Activated CD4-positive, alpha-beta memory T cell treated with anti-CD3 and anti-CD28 coated beads for 36 hours (primary cell): ENCODE data around the gene PSME3IP1. TPM values are rescaled to one million over a fixed set of nuclear protein-coding genes. Genes with fewer than 3 reads are reported as not detected.

ENCODE experiments used
- CTCF ChIA-PET: fragments of 350-600 bp; sonication (Branson Sonifier 250); formaldehyde crosslinking; loops from one replicate; lab custom pipeline; 2021; ENCODE audit warnings: antibody characterized with exemption, inconsistent platforms; lab: Charles Lee
- POLR2A ChIA-PET: fragments of 350-600 bp; sonication (Branson Sonifier 250); formaldehyde crosslinking; loops from one replicate; lab custom pipeline; 2021; ENCODE audit warnings: antibody characterized with exemption; lab: Charles Lee
- DNase-seq: peaks from one replicate; pipeline ENCODE4 v3.0.0-alpha.2; 2020
- H3K27ac Mint-ChIP-seq: one replicate; pipeline ENCODE4 v1.8.0; 2021; ENCODE audit warnings: mixed read lengths
- H3K27me3 Mint-ChIP-seq: one replicate; pipeline ENCODE4 v1.8.0; 2021; ENCODE audit warnings: mixed read lengths
- H3K36me3 Mint-ChIP-seq: one replicate; pipeline ENCODE4 v1.8.0; 2021; ENCODE audit warnings: mixed read lengths
- H3K4me1 Mint-ChIP-seq: one replicate; pipeline ENCODE4 v1.8.0; 2021; ENCODE audit warnings: low read depth, mixed read lengths
- H3K4me3 Mint-ChIP-seq: one replicate; pipeline ENCODE4 v1.8.0; 2021; ENCODE audit warnings: mild to moderate bottlenecking, mixed read lengths
- H3K9me3 Mint-ChIP-seq: one replicate; pipeline ENCODE4 v1.8.0; 2021; ENCODE audit warnings: mixed read lengths
- intact Hi-C: fragments of 100-400 bp; cut with micrococcal nuclease; formaldehyde crosslinking; loops from one replicate; pipeline ENCODE4 v1.15.1; 2023
- total RNA-seq, 2 experiments: library from RNA; stranded (reverse); gene quantifications; one replicate each; pipeline ENCODE4 v1.2.3, GENCODE V29; 2021

Gene PSME3IP1, protein sequence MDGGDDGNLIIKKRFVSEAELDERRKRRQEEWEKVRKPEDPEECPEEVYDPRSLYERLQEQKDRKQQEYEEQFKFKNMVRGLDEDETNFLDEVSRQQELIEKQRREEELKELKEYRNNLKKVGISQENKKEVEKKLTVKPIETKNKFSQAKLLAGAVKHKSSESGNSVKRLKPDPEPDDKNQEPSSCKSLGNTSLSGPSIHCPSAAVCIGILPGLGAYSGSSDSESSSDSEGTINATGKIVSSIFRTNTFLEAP
- total RNA-seq: 100 to 1,000 TPM; 101 to 102 TPM

DNA sequence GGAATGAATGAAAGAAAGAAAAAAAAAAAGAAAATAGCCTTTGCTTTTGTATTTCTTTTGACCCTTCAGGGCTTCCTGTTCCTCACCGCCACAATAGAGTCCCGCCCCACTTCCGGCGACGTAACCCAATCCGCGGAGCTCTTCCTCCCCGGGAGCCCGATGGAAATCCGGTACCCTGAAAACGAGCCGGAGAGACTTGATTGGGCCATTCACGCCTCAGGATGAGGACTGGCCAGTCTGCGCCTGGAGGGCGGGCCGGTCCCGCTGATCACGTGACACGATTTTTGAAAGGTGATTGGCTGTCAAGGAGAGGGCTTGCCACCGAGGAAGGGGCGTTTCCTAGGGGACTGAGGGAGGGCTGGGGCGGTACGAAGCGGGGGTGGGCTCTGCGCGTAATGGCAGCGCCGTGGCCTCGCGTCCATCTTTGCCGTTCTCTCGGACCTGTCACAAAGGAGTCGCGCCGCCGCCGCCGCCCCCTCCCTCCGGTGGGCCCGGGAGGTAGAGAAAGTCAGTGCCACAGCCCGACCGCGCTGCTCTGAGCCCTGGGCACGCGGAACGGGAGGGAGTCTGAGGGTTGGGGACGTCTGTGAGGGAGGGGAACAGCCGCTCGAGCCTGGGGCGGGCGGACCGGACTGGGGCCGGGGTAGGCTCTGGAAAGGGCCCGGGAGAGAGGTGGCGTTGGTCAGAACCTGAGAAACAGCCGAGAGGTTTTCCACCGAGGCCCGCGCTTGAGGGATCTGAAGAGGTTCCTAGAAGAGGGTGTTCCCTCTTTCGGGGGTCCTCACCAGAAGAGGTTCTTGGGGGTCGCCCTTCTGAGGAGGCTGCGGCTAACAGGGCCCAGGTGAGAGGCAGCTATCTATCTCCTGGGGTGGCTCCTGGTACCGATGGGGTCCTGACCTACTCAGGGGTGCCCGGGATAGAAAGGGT is at the start of gene PSME3IP1, which contains the start of gene RSPRY1:
TSS of gene PSME3IP1 (minus strand) at position 95 of the 927 bp plus-strand sequence. CDS start 12,185 bp downstream, outside the sequence.
TSS of gene RSPRY1 (plus strand) at position 385 of the 927 bp plus-strand sequence. CDS start 18,330 bp downstream, outside the sequence.
- H3K4me3 Mint-ChIP-seq: peak within 1 kb of the TSS; percentile 92
- CTCF ChIA-PET: interaction anchor here (0.6 to 0.9 kb wide), 3 partner anchors 12 to 222 kb away, joined by 3 to 5 read pairs (median 3); no protein-coding TSS in a partner anchor
- H3K27me3 Mint-ChIP-seq: no peaks in the 10 kb centered on the region
- intact Hi-C loops: loop anchor here (1.0 to 5.0 kb wide), 6 partner anchors 58 to 261 kb away; partner anchors contain the start of genes CIAPIN1 and COQ9
- H3K36me3 Mint-ChIP-seq: peaks cover 2% of the 10 kb centered on the region
- peaks cover 36% of the 10 kb centered on the region for H3K4me1 Mint-ChIP-seq
- peak; percentile 100 for DNase-seq
- peak within 1 kb of the TSS; percentile 81 for H3K27ac Mint-ChIP-seq
- POLR2A ChIA-PET: interaction anchor here (0.6 to 1.4 kb wide), 5 partner anchors 17 to 276 kb away, joined by 3 read pairs; partner anchors contain the start of gene POLR2C
- H3K9me3 Mint-ChIP-seq: no peaks in the 10 kb centered on the region

- ChIA-PET POLR2A (interaction anchor here (0.7 kb wide), 1 partner anchor 290 kb away, joined by 3 read pairs; no protein-coding TSS in a partner anchor), CTCF (interaction anchor here (1.4 kb wide), 1 partner anchor 10 kb away, joined by 3 read pairs; no protein-coding TSS in a partner anchor)
- Mint-ChIP-seq H3K36me3 (peaks cover 46% of the 10 kb centered on the region), H3K4me3 (no peak overlapping the region), H3K27me3 (no peaks in the 10 kb centered on the region), H3K9me3 (no peaks in the 10 kb centered on the region), H3K27ac (peak overlapping the region; percentile 79), H3K4me1 (peaks cover 12% of the 10 kb centered on the region)
- DNase-seq: peak; percentile 75
- intact Hi-C loops: no loop called here
Measured at GRCh38 chr16:57235128-57236021, 49.5 kb upstream of the PSME3IP1 start.

- intact Hi-C loops: no loop called here
- H3K9me3 Mint-ChIP-seq: no peaks in the 10 kb centered on the region
- H3K27ac Mint-ChIP-seq: no peak overlapping the region
- CTCF ChIA-PET: no interaction called here
- peaks cover 49% of the 10 kb centered on the region for H3K36me3 Mint-ChIP-seq
- POLR2A ChIA-PET: no interaction called here
- no peak overlapping the region for H3K4me3 Mint-ChIP-seq
- H3K4me1 Mint-ChIP-seq: peaks cover 12% of the 10 kb centered on the region
- DNase-seq: no peak
- no peaks in the 10 kb centered on the region for H3K27me3 Mint-ChIP-seq
Measured at GRCh38 chr16:57234707-57235092, 48.9 kb upstream of the PSME3IP1 start.

DNA sequence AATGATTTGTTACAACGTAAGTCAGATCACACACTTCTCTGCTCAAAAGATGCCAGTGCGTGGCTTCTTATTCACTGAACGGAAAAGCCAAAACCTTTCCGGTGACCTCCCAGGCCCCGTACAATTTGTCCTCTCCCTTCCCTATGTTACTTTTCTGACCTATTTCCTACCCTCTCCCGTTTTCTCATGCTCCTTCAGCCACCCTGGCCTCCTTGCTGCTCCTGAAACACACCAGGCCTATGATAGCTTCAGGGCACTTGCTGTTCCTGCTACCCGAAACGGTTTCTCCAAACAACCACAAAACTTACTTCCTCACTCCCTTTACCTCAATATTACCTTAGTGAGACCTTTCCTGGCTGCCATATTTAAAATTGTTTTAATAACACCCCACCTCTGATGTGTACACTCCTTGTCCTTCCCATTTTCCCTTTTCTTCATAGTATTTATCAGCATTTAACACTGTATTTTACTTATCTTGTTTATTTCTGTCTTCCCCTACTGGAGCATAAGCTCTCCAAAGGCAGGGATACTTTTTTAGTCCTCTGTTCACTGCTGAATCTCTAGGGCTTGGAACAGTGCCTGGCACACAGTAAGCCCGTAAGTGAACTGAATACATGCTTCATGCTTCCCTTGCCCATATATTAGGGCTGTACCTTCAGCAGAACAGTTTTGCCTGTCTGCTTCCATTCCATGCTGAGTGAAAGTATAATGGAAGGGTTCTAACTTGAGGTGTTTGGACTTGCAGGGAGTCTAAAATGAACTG is 48.3 kb upstream of the PSME3IP1 start:
- H3K9me3 Mint-ChIP-seq: no peaks in the 10 kb centered on the region
- no peak overlapping the region for H3K4me3 Mint-ChIP-seq
- H3K27ac Mint-ChIP-seq: no peak overlapping the region
- H3K27me3 Mint-ChIP-seq: no peaks in the 10 kb centered on the region
- ChIA-PET POLR2A (no interaction called here), CTCF (no interaction called here)
- no peak for DNase-seq
- peaks cover 45% of the 10 kb centered on the region for H3K36me3 Mint-ChIP-seq
- intact Hi-C loops: no loop called here
- H3K4me1 Mint-ChIP-seq: peaks cover 10% of the 10 kb centered on the region

GRCh38 chr16:57231821-57232350 is 46.0 kb upstream of the PSME3IP1 start:
- ChIA-PET CTCF (no interaction called here), POLR2A (no interaction called here)
- H3K4me3 Mint-ChIP-seq: no peak overlapping the region
- H3K27ac Mint-ChIP-seq: no peak overlapping the region
- no peaks in the 10 kb centered on the region for H3K9me3 Mint-ChIP-seq
- peaks cover 41% of the 10 kb centered on the region for H3K36me3 Mint-ChIP-seq
- H3K27me3 Mint-ChIP-seq: no peaks in the 10 kb centered on the region
- H3K4me1 Mint-ChIP-seq: peaks cover 7% of the 10 kb centered on the region
- no peak for DNase-seq
- intact Hi-C loops: no loop called here

DNA sequence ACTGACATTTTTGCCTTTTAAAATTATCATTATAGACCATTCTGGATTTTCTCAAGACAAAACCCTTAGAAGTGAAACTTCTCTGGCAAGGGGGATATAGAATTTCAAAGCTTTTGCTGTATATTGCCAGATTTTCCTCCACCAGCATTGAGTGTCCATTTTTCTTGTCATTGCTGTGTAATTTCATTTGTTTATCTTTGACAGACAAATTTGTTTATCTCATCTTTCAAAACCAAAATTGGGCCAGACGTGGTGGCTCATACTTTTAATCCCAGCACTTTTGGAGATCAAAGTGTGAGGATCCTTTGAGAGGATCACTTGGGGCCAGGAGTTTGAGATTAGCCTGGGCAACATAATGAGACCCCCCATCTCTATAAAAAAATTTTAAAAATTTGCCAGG is 43.2 kb upstream of the PSME3IP1 start:
- H3K27ac Mint-ChIP-seq: no peak overlapping the region
- ChIA-PET POLR2A (no interaction called here), CTCF (no interaction called here)
- no peak for DNase-seq
- H3K4me1 Mint-ChIP-seq: no peaks in the 10 kb centered on the region
- no peaks in the 10 kb centered on the region for H3K27me3 Mint-ChIP-seq
- H3K36me3 Mint-ChIP-seq: peaks cover 33% of the 10 kb centered on the region
- H3K9me3 Mint-ChIP-seq: no peaks in the 10 kb centered on the region
- intact Hi-C loops: no loop called here
- no peak overlapping the region for H3K4me3 Mint-ChIP-seq

GRCh38 chr16:57226701-57227621 is 41.1 kb upstream of the PSME3IP1 start:
- DNase-seq: no peak
- intact Hi-C loops: no loop called here
- CTCF ChIA-PET: no interaction called here
- H3K27ac Mint-ChIP-seq: no peak overlapping the region
- H3K36me3 Mint-ChIP-seq: peaks cover 35% of the 10 kb centered on the region
- H3K4me3 Mint-ChIP-seq: no peak overlapping the region
- no peaks in the 10 kb centered on the region for H3K4me1 Mint-ChIP-seq
- no peaks in the 10 kb centered on the region for H3K27me3 Mint-ChIP-seq
- POLR2A ChIA-PET: no interaction called here
- H3K9me3 Mint-ChIP-seq: no peaks in the 10 kb centered on the region

DNA sequence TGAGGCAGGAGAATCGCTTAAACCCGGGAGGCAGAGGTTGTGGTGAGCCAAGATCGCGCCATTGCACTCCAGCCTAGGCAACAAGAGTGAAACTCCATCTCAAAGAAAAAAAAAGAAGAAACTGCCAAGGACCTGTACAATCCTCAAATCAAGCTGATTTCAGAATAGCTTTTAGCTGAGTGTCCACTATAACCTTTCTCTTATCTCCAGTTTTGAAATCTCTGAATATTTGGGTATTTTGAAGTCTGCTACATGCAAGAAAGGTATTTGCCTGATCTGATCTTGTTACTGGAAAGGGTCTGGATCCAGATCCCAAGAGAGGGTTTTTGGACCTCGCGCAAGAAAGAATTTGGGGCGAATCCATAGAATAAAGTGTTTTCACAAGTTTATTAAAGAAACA is 40.1 kb upstream of the PSME3IP1 start:
- no peak for DNase-seq
- Mint-ChIP-seq H3K4me1 (no peaks in the 10 kb centered on the region), H3K36me3 (peaks cover 37% of the 10 kb centered on the region), H3K27ac (no peak overlapping the region), H3K27me3 (no peaks in the 10 kb centered on the region), H3K9me3 (no peaks in the 10 kb centered on the region), H3K4me3 (no peak overlapping the region)
- ChIA-PET POLR2A (no interaction called here), CTCF (interaction anchor here (0.6 kb wide), 1 partner anchor 19 kb away, joined by 3 read pairs; the partner anchor contains the start of gene ARL2BP)
- intact Hi-C loops: no loop called here

GRCh38 chr16:57224651-57225335 is 39.0 kb upstream of the PSME3IP1 start:
- POLR2A ChIA-PET: no interaction called here
- no peak overlapping the region for H3K4me3 Mint-ChIP-seq
- H3K4me1 Mint-ChIP-seq: no peaks in the 10 kb centered on the region
- no peaks in the 10 kb centered on the region for H3K9me3 Mint-ChIP-seq
- no peaks in the 10 kb centered on the region for H3K27me3 Mint-ChIP-seq
- H3K27ac Mint-ChIP-seq: no peak overlapping the region
- DNase-seq: no peak
- intact Hi-C loops: no loop called here
- peaks cover 37% of the 10 kb centered on the region for H3K36me3 Mint-ChIP-seq
- CTCF ChIA-PET: interaction anchor here (1.6 kb wide), 1 partner anchor 141 kb away, joined by 8 read pairs; no protein-coding TSS in a partner anchor
